HepG2 (cell line): ENCODE measurements around the gene ATP11B. TPM values are rescaled to one million over a fixed set of nuclear protein-coding genes. Genes with fewer than 3 reads are reported as not detected.
A peak's percentile ranks its signal among the peaks of the same experiment; 100 is the strongest.

Experiments
- ATAC-seq: fragments of 200-7000 bp; cut with Tn5 transposase; 3 replicates; pipeline ENCODE4 v1.9.1; 2020; ENCODE audit warnings: mild to moderate bottlenecking, moderate library complexity
- BruUV-seq: library from RNA; stranded (reverse); fragments of 400-500 nt; replicated peaks from 2 replicates; lab custom pipeline; 2021; lab: Mats Ljungman, UMichigan
- CTCF ChIA-PET: fragments of 300-600 bp; formaldehyde crosslinking; extraction: SDS; loops from one replicate; lab custom pipeline; 2021; ENCODE audit warnings: low total read pairs, inconsistent platforms, low intra/inter-chr PET ratio; lab: Yijun Ruan, JAX
- POLR2A ChIA-PET: fragments of 350-600 bp; sonication (Branson Sonifier 250); formaldehyde crosslinking; loops from one replicate; lab custom pipeline; 2020; ENCODE audit warnings: antibody characterized with exemption, inconsistent platforms; lab: Yijun Ruan, JAX
- DNase-seq: peaks from one replicate; pipeline ENCODE4 v3.0.0-alpha.2; 2015; ENCODE audit warnings: low spot score
- FAIRE-seq: peaks from 3 replicates; lab custom pipeline; 2011; peaks lifted over from hg19 to GRCh38; lab: Jason Lieb, UNC
- H2AFZ ChIP-seq: one replicate; pipeline ENCODE4 v1.6.1; 2011; ENCODE audit warnings: low read length, inconsistent platforms
- H3K27ac ChIP-seq: fragments of 300-600 bp; 3 replicates; pipeline ENCODE4 v1.8.0; 2011; ENCODE audit warnings: mixed run types, mild to moderate bottlenecking, mixed read lengths, low read length, inconsistent platforms; ENCODE audit not compliant: insufficient read depth; ENCODE audit errors: extremely low read length
- H3K27me3 ChIP-seq, 2 experiments: fragments of 200-600 bp in 1 of 2; 2 replicates in 1 of 2; 3 replicates in 1 of 2; pipeline versions ENCODE4 v1.6.0 to v1.8.0; 2011; ENCODE audit warnings: low read length in 2 of 2, mild to moderate bottlenecking in 2 of 2, moderate library complexity in 2 of 2, inconsistent platforms in 1 of 2; ENCODE audit not compliant: insufficient read depth in 2 of 2, control insufficient read depth in 1 of 2
- H3K36me3 ChIP-seq, 2 experiments: fragments of 200-600 bp in 1 of 2; replicated peaks in 1 of 2; 2 replicates in 1 of 2; 3 replicates in 1 of 2; pipeline versions ENCODE4 v1.5.1 to v1.8.0; 2011; ENCODE audit warnings: low read length in 2 of 2, inconsistent platforms in 1 of 2; ENCODE audit not compliant: insufficient read depth in 2 of 2, control insufficient read depth in 1 of 2
- H3K4me1 ChIP-seq: 2 replicates; pipeline ENCODE4 v1.5.1; 2012; ENCODE audit warnings: low read length, inconsistent platforms; ENCODE audit not compliant: insufficient read depth
- H3K4me2 ChIP-seq: 2 replicates; pipeline ENCODE4 v1.6.0; 2011; ENCODE audit warnings: low read depth, low read length, inconsistent platforms
- H3K4me3 ChIP-seq, 3 experiments: fragments of 200-600 bp in 1 of 3; sonication (generic), shearing (Covaris generic) in 1 of 3; replicated peaks in 1 of 3; 2 replicates each; pipeline ENCODE4 v1.5.1; 2011 to 2016; ENCODE audit warnings: low read length in 3 of 3, inconsistent platforms in 2 of 3, low read depth in 2 of 3, mild to moderate bottlenecking in 2 of 3, control low read depth in 1 of 3, mixed read lengths in 1 of 3; ENCODE audit not compliant: insufficient read depth in 1 of 3
- H3K79me2 ChIP-seq: one replicate; pipeline ENCODE4 v1.6.1; 2011; ENCODE audit warnings: low read length, inconsistent platforms; ENCODE audit not compliant: insufficient read depth
- H3K9ac ChIP-seq: 2 replicates; pipeline ENCODE4 v1.6.0; 2011; ENCODE audit warnings: mild to moderate bottlenecking, low read depth, low read length, inconsistent platforms; ENCODE audit not compliant: insufficient read depth
- H3K9me3 ChIP-seq: 2 replicates; pipeline ENCODE4 v1.5.1; 2012; ENCODE audit warnings: mild to moderate bottlenecking, low read length
- H4K20me1 ChIP-seq: 2 replicates; pipeline ENCODE4 v1.6.0; 2011; ENCODE audit warnings: inconsistent platforms, mild to moderate bottlenecking, low read length, moderate library complexity; ENCODE audit not compliant: insufficient read depth
- HHEX ChIP-seq: IDR thresholded peaks from 2 replicates; pipeline ENCODE4 v1.6.1; 2016; ENCODE audit warnings: control low read depth
- KDM5A ChIP-seq: fragments of 200-600 bp; sonication (generic); IDR thresholded peaks from 2 replicates; pipeline ENCODE4 v1.7.0; 2018; ENCODE audit warnings: antibody characterized with exemption, mild to moderate bottlenecking, low read length, borderline replicate concordance
- MAFK ChIP-seq, 2 experiments: IDR thresholded peaks in 1 of 2; conservative IDR thresholded peaks in 1 of 2; 2 replicates each; pipeline ENCODE4 v1.6.1; 2011; ENCODE audit warnings: improper control_type of control experiment in 2 of 2, low read length in 2 of 2
- SMYD3 ChIP-seq: sonication (generic); formaldehyde crosslinking; IDR thresholded peaks from 2 replicates; pipeline ENCODE4 v1.8.1; 2023; ENCODE audit warnings: mild to moderate bottlenecking, missing genetic modification reagents
- TCF7 ChIP-seq: sonication (generic); IDR thresholded peaks from 2 replicates; pipeline ENCODE4 v1.6.1; 2016; ENCODE audit warnings: antibody characterized with exemption, low read depth
- THYN1 ChIP-seq: sonication (generic); formaldehyde crosslinking; IDR thresholded peaks from 2 replicates; pipeline ENCODE4 v1.8.1; 2023; ENCODE audit warnings: low read depth, mild to moderate bottlenecking, moderate library complexity, missing genetic modification reagents, borderline replicate concordance
- ZNF660 ChIP-seq: sonication (generic); formaldehyde crosslinking; IDR thresholded peaks from 2 replicates; pipeline ENCODE4 v1.5.1; 2020; ENCODE audit warnings: mild to moderate bottlenecking, low read depth, missing genetic modification reagents, borderline replicate concordance
- WGBS: methylation state at CpG from one replicate; pipeline ENCODE4 v1.1.6; 2017; ENCODE audit warnings: low lambda C conversion rate; 5-methylcytosine and 5-hydroxymethylcytosine counted together
- in situ Hi-C: cut with HindIII; loops from 2 replicates; pipeline ENCODE4 v1.10.0; 2017; ENCODE audit warnings: low pct_unique_long_range_greater_than_20kb; ENCODE audit not compliant: extremely low pct_ligation_motif_present
- intact Hi-C: fragments of 100-400 bp; cut with micrococcal nuclease; formaldehyde crosslinking; loops from one replicate; pipeline ENCODE4 v1.10.0; 2022; ENCODE audit not compliant: unreplicated experiment
- polyA plus RNA-seq, 8 experiments: library from polyadenylated mRNA; depleted of rRNA in 3 of 8; stranded (reverse) in 7 of 8; unstranded in 1 of 8; fragments of >200 nt; fragmentation: Illumina TruSeq in 4 of 8; extraction: Trizol in 4 of 8; gene quantifications; 2 replicates each; pipeline versions ENCODE4 v1.2.1 to v1.2.3, GENCODE V29; 2011 to 2016; ENCODE audit warnings: low read depth in 4 of 8, missing spikeins in 1 of 8, mixed read lengths in 1 of 8; ENCODE audit not compliant: insufficient read depth in 1 of 8
- total RNA-seq, 5 experiments: library from RNA; depleted of rRNA; stranded (reverse); fragments of >200 nt; fragmentation: Illumina TruSeq; extraction: Trizol; gene quantifications; 2 replicates each; pipeline ENCODE4 v1.2.3, GENCODE V29; 2016; ENCODE audit warnings: low read depth in 1 of 5
- TF ChIP-seq, protein P1 (sequence below): sonication (generic); formaldehyde crosslinking; IDR thresholded peaks from 2 replicates; pipeline ENCODE4 v1.4.0; 2020; ENCODE audit warnings: missing genetic modification reagents

Gene ATP11B
- total and polyA plus RNA-seq, 2 of the 13 experiments (the other 11 are each of a cell fraction or from before 2014, with no cell fraction given): 10.1 to 22.9 TPM

DNA sequence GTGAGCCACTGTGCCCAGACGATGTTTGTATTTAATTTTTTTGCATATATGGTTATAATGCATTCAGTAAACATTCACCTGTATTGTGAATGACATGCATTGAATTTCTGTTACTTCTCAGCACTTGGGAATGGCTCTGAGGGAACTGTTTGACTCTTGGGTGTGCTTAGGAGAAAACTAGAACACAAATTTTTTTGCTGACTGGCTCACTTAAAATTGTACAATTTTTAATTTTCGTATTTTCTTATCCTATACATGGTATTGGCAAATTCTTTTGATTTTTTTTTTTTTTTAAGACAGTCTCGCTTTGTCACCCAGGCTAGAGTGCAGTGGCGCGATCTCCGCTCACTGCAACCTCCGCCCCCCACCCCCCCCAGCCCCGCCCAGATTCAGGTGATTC lies 7.2 kb downstream of the ATP11B start:
- Histone ChIP-seq H3K79me2 (no peaks in the 10 kb centered on the region), H3K36me3 (no peaks in the 10 kb centered on the region), H3K27me3 (no peaks in the 10 kb centered on the region), H2AFZ (no peak overlapping the region), H3K9ac (no peak overlapping the region), H3K27ac (no peak overlapping the region), H3K9me3 (no peaks in the 10 kb centered on the region), H4K20me1 (no peaks in the 10 kb centered on the region), H3K4me3 (no peak overlapping the region), H3K4me1 (peaks cover 3% of the 10 kb centered on the region), H3K4me2 (no peak overlapping the region)
- POLR2A ChIA-PET: no interaction called here
- TF ChIP-seq, protein P1, sequence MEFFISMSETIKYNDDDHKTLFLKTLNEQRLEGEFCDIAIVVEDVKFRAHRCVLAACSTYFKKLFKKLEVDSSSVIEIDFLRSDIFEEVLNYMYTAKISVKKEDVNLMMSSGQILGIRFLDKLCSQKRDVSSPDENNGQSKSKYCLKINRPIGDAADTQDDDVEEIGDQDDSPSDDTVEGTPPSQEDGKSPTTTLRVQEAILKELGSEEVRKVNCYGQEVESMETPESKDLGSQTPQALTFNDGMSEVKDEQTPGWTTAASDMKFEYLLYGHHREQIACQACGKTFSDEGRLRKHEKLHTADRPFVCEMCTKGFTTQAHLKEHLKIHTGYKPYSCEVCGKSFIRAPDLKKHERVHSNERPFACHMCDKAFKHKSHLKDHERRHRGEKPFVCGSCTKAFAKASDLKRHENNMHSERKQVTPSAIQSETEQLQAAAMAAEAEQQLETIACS (CRISPR knock-in tag): no peak
- TF ChIP-seq ZNF660 (no peak), MAFK (conservative IDR thresholded peaks at IDR 0.05 in 1 of 2, IDR thresholded peaks at IDR 0.05 in 1 of 2; ENCODE audit: low read length in 2 of 2) (peak in 1 of 2 experiments; percentile 57; a peak in 3 of 4 replicates)
- in situ Hi-C loops (no loop called here), intact Hi-C loops (no loop called here)
- no peak for ATAC-seq
- CTCF ChIA-PET: no interaction called here
- WGBS: 97% methylated on average over 8 of the region's 8 CpGs
- no peak for FAIRE-seq
- BruUV-seq: no TSS peak
- DNase-seq: no peak

DNA sequence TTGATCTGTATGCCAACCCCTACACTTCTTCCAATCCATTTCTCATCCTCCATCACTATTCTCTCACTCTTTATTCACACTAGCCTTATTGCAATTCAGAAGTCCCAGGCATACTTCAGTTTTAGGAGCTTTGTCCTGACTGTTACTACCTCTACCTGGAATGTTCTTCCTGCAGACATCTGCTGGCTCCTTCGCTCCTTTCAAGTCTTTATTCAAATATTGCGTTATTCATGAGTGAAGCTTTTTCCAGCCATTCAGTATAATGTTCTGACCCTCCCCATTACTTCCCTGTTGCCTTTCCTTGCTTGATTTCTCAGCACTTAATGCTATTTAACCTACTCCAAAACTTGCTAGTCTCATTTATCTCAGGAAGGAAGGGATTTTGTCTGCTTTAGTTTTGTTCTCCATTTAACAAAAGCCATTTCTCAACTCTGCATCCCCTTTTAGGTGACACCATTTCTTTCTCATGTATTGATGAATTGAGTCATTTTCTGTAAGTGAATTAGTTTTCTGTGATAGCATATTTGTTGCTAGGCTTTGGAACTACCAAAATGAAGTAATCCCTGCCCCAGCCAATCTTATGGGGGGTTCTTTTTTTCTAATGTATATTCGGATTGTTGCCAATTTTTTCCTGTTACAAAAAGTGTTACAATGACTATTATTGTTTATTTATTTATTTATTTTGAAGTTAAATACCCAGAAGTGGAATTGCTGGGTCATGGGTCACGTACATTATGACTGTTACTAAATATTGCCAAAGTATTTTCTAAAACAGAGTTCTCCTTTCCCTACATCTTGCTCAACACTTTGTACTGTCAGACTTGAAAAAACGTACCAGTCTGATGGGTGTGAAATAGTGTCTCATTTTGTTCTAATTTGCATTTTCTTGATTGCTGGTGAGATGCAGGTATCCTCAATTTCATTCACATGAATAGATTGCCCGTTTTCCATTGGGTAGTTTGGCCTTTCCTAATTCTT lies 9.4 kb downstream of the ATP11B start:
- Histone ChIP-seq H3K27me3 (no peaks in the 10 kb centered on the region), H3K4me3 (no peak overlapping the region), H3K4me2 (no peak overlapping the region), H3K27ac (no peak overlapping the region), H3K79me2 (no peaks in the 10 kb centered on the region), H3K4me1 (no peaks in the 10 kb centered on the region), H3K9ac (no peak overlapping the region), H3K9me3 (no peaks in the 10 kb centered on the region), H3K36me3 (no peaks in the 10 kb centered on the region), H2AFZ (peak overlapping the region; percentile 11), H4K20me1 (no peaks in the 10 kb centered on the region)
- CTCF ChIA-PET: no interaction called here
- DNase-seq (no peak), FAIRE-seq (no peak), ATAC-seq (no peak)
- intact Hi-C loops (no loop called here), in situ Hi-C loops (no loop called here)
- POLR2A ChIA-PET: no interaction called here
- 90% methylated on average over 6 of the region's 6 CpGs for WGBS
- TF ChIP-seq THYN1 (CRISPR knock-in tag) (no peak), HHEX (CRISPR knock-in tag) (no peak), TCF7 (no peak), SMYD3 (CRISPR knock-in tag) (no peak), KDM5A (no peak)
- no TSS peak for BruUV-seq
